ENCODE data around the gene CACNA1C. TPM values are rescaled to one million over a fixed set of nuclear protein-coding genes. Genes with fewer than 3 reads are reported as not detected.

Gene CACNA1C
- total and polyA plus RNA-seq, 2 donors (not counting 1 experiment from before 2014, with no cell fraction given): 0.01 to 0.02 TPM

- POLR2A ChIA-PET: no interaction called here
- no peak overlapping the region for H3K27ac ChIP-seq (ENCODE audit: low read length in 2 of 2)
Observed at GRCh38 chr12:2325519-2325918, 272.7 kb downstream of the CACNA1C start.

GRCh38 chr12:2326470-2326869 lies 273.7 kb downstream of the CACNA1C start:
- Histone ChIP-seq H3K9me3 (ENCODE audit: control extremely low read depth in 1 of 3, control insufficient read depth in 2 of 3, insufficient read depth in 1 of 3, low read length in 2 of 3) (no peaks in the 10 kb centered on the region), H3K36me3 (replicated peaks in 1 of 2; ENCODE audit: control extremely low read depth in 1 of 2, control insufficient read depth in 1 of 2, extremely low read depth in 1 of 2, insufficient read depth in 2 of 2, low read length in 1 of 2) (no peaks in the 10 kb centered on the region), H3K4me2 (replicated peaks; ENCODE audit: low read depth, low read length, poor library complexity, severe bottlenecking) (no peak overlapping the region), H4K20me1 (ENCODE audit: control insufficient read depth, insufficient read depth, low read length, poor library complexity, severe bottlenecking) (no peaks in the 10 kb centered on the region), H3K9ac (ENCODE audit: low read length) (no peak overlapping the region), H3K27ac (ENCODE audit: low read length in 2 of 2) (no peak overlapping the region), H3K4me1 (ENCODE audit: control insufficient read depth in 2 of 2, insufficient read depth in 2 of 2, low read length in 2 of 2) (no peaks in the 10 kb centered on the region), H2AFZ (ENCODE audit: insufficient read depth, low read depth, low read length, poor library complexity, severe bottlenecking) (no peak overlapping the region), H3K27me3 (replicated peaks in 1 of 4; ENCODE audit: control extremely low read depth in 1 of 4, control insufficient read depth in 3 of 4, insufficient read depth in 4 of 4, low read length in 3 of 4) (peaks cover 0 to 4% (median under 1%) of the 10 kb centered on the region in 4 experiments), H3K79me2 (ENCODE audit: control insufficient read depth, insufficient read depth, low read length) (no peaks in the 10 kb centered on the region), H3K4me3 (ENCODE audit: control extremely low read depth in 1 of 5, extremely low read depth in 1 of 5, insufficient read depth in 1 of 5, low read depth in 2 of 5, low read length in 4 of 5) (no peak overlapping the region)
- Mint-ChIP-seq H3K27ac (no peak overlapping the region), H3K4me1 (no peaks in the 10 kb centered on the region), H3K4me3 (no peak overlapping the region), H3K9me3 (ENCODE audit: insufficient read depth) (no peaks in the 10 kb centered on the region), H3K27me3 (peaks cover 38% of the 10 kb centered on the region)
- ChIA-PET CTCF (interaction anchor here (0.9 kb wide), 1 partner anchor 12 kb away, joined by 3 read pairs; no protein-coding TSS in a partner anchor), POLR2A (no interaction called here)
- no peak for ATAC-seq (ENCODE audit: low read depth)
- intact Hi-C loops (cut with micrococcal nuclease): no loop called here
- no peak for TF ChIP-seq CTCF (IDR thresholded peaks at IDR 0.05)
- TF ChIP-seq EZH2 (IDR thresholded peaks at IDR 0.05; ENCODE audit: borderline replicate concordance, insufficient read depth, low read depth, low read length, poor library complexity, severe bottlenecking): no peak
- 98% methylated on average over 4 of the region's 5 CpGs for WGBS (ENCODE audit: insufficient coverage)
- DNase-seq: no peak

More at GRCh38 chr12:2325519-2325918, 272.7 kb downstream of the CACNA1C start:
- no peaks in the 10 kb centered on the region for H3K4me1 ChIP-seq (ENCODE audit: control insufficient read depth in 2 of 2, insufficient read depth in 2 of 2, low read length in 2 of 2)
- 40% methylated on average over 6 of the region's 8 CpGs for WGBS (ENCODE audit: insufficient coverage)
- Mint-ChIP-seq H3K4me1 (no peaks in the 10 kb centered on the region), H3K9me3 (ENCODE audit: insufficient read depth) (no peaks in the 10 kb centered on the region), H3K27me3 (peaks cover 41% of the 10 kb centered on the region), H3K4me3 (no peak overlapping the region), H3K27ac (no peak overlapping the region)
- ATAC-seq (ENCODE audit: low read depth) (no peak), DNase-seq (no peak)
- no peak overlapping the region for H2AFZ ChIP-seq (ENCODE audit: insufficient read depth, low read depth, low read length, poor library complexity, severe bottlenecking)
- no peak overlapping the region for H3K4me2 ChIP-seq (replicated peaks; ENCODE audit: low read depth, low read length, poor library complexity, severe bottlenecking)
- H3K27me3 ChIP-seq (replicated peaks in 1 of 4; ENCODE audit: control extremely low read depth in 1 of 4, control insufficient read depth in 3 of 4, insufficient read depth in 4 of 4, low read length in 3 of 4): peaks cover 0 to 6% (median 3%) of the 10 kb centered on the region in 4 experiments
- intact Hi-C loops (cut with micrococcal nuclease): no loop called here
- H3K4me3 ChIP-seq (ENCODE audit: control extremely low read depth in 1 of 5, extremely low read depth in 1 of 5, insufficient read depth in 1 of 5, low read depth in 2 of 5, low read length in 4 of 5): no peak overlapping the region
- no peaks in the 10 kb centered on the region for H3K9me3 ChIP-seq (ENCODE audit: control extremely low read depth in 1 of 3, control insufficient read depth in 2 of 3, insufficient read depth in 1 of 3, low read length in 2 of 3)
- H3K79me2 ChIP-seq (ENCODE audit: control insufficient read depth, insufficient read depth, low read length): no peaks in the 10 kb centered on the region
- no peak overlapping the region for H3K9ac ChIP-seq (ENCODE audit: low read length)
- CTCF ChIA-PET: no interaction called here
- no peaks in the 10 kb centered on the region for H4K20me1 ChIP-seq (ENCODE audit: control insufficient read depth, insufficient read depth, low read length, poor library complexity, severe bottlenecking)
- TF ChIP-seq EZH2 (IDR thresholded peaks at IDR 0.05; ENCODE audit: borderline replicate concordance, insufficient read depth, low read depth, low read length, poor library complexity, severe bottlenecking): no peak
- no peaks in the 10 kb centered on the region for H3K36me3 ChIP-seq (replicated peaks in 1 of 2; ENCODE audit: control extremely low read depth in 1 of 2, control insufficient read depth in 1 of 2, extremely low read depth in 1 of 2, insufficient read depth in 2 of 2, low read length in 1 of 2)

Measured in B cell (primary cell).